Fibroblast of the aortic adventitia (primary cell): ENCODE data around the gene HEATR1. TPM values are rescaled to one million over a fixed set of nuclear protein-coding genes. Genes with fewer than 3 reads are reported as not detected.

Source experiments
- DNase-seq: peaks from one replicate; pipeline ENCODE4 v3.0.0-alpha.2; 2010; ENCODE audit warnings: low read depth
- H3K4me3 ChIP-seq: 2 replicates; pipeline ENCODE4 v1.5.1; 2011; ENCODE audit warnings: low read depth, mild to moderate bottlenecking, control low read depth, low read length, moderate library complexity
- CTCF ChIP-seq: IDR thresholded peaks from 2 replicates; pipeline ENCODE4 v1.5.1; 2011; ENCODE audit warnings: mild to moderate bottlenecking, low read length, control low read depth, inconsistent platforms; ENCODE audit not compliant: insufficient read depth
- total RNA-seq: library from RNA; depleted of rRNA; stranded (reverse); fragments of >200 nt; gene quantifications from 2 replicates; pipeline ENCODE4 v1.2.3, GENCODE V29; 2012; ENCODE audit warnings: low replicate concordance

The HEATR1 gene
- total RNA-seq, 1 donor: 62.5 TPM

- no peak for DNase-seq
- no peak overlapping the region for H3K4me3 ChIP-seq
- TF ChIP-seq CTCF: no peak
Measured at GRCh38 chr1:236636017-236636416, 31.7 kb upstream of the HEATR1 start.

DNA sequence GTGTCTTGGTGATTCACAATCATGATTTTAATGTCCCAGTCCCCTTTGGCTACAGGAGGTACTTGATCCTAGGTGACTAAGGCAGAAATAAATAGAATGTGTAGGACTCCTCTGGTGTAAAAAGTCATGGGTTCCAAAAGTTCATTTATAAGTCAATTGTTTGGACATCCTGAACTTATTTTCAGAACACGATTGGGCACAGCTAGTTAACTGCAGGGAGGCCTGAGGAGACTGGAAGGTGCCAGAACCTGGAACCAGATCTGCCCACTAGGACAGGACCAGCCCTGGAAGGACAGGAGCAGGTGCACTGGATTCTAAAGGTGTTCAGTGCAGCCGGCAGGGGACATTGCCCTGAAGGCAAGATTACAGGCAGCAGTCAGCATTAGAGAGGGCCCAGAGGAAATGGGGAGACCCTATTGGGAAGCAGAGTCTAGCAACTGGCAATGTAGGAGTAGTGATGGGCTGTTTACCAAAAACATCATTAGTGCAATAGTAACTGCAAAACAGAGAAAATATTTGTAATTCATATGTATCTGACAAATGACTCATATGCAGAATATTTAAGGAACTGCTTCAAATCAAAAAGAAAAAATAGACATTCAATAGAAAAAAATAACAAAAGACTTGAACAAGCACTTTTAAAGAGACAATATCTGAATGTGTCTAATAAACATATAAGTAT lies 23.6 kb upstream of the HEATR1 start:
- H3K4me3 ChIP-seq: no peak overlapping the region

DNA sequence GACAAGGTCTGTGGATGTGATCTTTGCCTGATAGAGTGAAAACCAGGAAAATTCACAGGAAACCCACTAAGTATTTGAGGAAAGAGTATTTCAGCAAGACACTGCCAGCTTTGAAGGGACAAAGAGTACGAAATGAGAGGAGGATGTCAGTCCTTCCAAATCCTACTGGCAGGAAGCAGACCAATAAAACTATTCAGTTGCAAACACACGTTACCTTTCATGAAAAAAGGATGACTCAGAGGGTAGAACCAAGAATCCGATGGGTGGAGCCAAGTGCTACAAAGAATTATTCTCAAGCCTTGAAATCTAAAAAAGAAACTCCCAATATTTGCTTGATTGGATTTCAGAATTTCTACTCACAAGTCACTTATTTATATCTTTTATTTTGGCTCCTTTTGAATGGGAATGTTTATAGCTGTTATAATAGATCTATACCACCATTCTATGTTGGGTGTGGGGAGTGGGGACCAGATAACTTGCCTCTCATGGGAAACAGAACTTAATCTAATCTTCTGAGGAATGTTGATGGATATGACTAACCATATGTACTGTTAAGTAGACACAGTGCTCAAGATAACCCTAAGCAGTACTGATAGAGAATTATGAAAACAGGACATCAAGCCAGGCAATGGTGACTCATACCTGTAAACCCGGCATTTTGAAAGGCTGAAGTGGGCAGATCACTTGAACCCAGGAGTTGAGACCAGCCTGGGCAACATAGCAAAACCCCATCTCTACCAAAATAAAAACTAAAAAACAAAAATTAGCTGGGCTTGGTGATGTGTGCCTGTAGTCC lies 19.3 kb upstream of the HEATR1 start:
- peak; percentile 30 for DNase-seq
- no peak overlapping the region for H3K4me3 ChIP-seq
- no peak for TF ChIP-seq CTCF

More for the DNA sequence above, 23.6 kb upstream of the HEATR1 start:
- no peak for TF ChIP-seq CTCF
- no peak for DNase-seq

GRCh38 chr1:236622407-236622806 lies 18.1 kb upstream of the HEATR1 start:
- no peak for DNase-seq
- no peak overlapping the region for H3K4me3 ChIP-seq
- no peak for TF ChIP-seq CTCF

GRCh38 chr1:236619398-236619797 lies 15.1 kb upstream of the HEATR1 start:
- H3K4me3 ChIP-seq: no peak overlapping the region
- peak; percentile 2 for DNase-seq
- TF ChIP-seq CTCF: no peak

- no peak overlapping the region for H3K4me3 ChIP-seq
- no peak for TF ChIP-seq CTCF
Measured at GRCh38 chr1:236618507-236618906, 14.2 kb upstream of the HEATR1 start.

More at GRCh38 chr1:236618507-236618906, 14.2 kb upstream of the HEATR1 start:
- no peak for DNase-seq
